GM12892 (cell line): ENCODE data around the gene MEA1.

ENCODE experiments used
- POLR2A ChIP-seq: IDR thresholded peaks from 2 replicates; pipeline ENCODE4 v1.6.1; 2011; ENCODE audit warnings: low read depth, low read length, control low read depth
- POLR2AphosphoS5 ChIP-seq: IDR thresholded peaks from 2 replicates; pipeline ENCODE4 v1.6.1; 2011; ENCODE audit warnings: low read depth, low read length, control low read depth

DNA sequence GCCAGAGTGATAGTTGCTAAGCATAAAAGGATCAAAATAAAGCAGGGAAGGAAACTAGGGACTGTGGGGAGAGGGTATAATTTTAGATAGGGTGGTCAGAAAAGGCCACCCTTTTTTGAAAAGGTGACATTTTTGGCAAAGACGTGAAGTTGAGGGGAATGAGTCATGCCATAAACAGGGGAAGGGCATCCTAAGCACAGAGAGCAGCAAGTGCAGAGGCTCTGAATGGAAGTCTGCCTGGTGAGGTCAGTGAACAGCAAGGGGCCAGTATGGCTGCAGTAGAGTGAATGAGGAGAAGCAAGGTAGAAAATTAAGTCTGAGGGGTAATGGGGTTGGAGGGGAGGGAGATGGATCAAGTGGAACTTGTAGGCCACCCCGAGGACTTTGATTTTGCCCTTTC is 48.1 kb upstream of the MEA1 start:
- TF ChIP-seq POLR2A (no peak), POLR2AphosphoS5 (no peak)
